Activated CD4-positive, alpha-beta T cell treated with anti-CD3 and anti-CD28 coated beads, Interleukin-10, Interleukin-2, amounts not matched to agents 100 ng/mL and 50 ng/mL, durations not matched to agents 16 hours and 8 hours (primary cell): ENCODE results near the gene MOK.
"Not testable (repeated sequence)": the region's sequence is repeated elsewhere in the genome, so short reads cannot be mapped to it uniquely, and the experiment has no call there.

Source experiments
- DNase-seq: peaks from one replicate; pipeline ENCODE4 v3.0.0-alpha.2; 2020

The MOK gene

GRCh38 chr14:102320671-102321455 is 15.9 kb upstream of the MOK start:
- no peak for DNase-seq

- peak; percentile 35 for DNase-seq
These were observed 15.2 kb upstream of the MOK start for GRCh38 chr14:102320033-102320660.

GRCh38 chr14:102319351-102320032 is 14.5 kb upstream of the MOK start, which contains the start of gene ZNF839:
ZNF839 (plus strand) TSS chr14:102319746; CDS start chr14:102319766, 20 bp downstream.
- DNase-seq = peak; percentile 96

DNA sequence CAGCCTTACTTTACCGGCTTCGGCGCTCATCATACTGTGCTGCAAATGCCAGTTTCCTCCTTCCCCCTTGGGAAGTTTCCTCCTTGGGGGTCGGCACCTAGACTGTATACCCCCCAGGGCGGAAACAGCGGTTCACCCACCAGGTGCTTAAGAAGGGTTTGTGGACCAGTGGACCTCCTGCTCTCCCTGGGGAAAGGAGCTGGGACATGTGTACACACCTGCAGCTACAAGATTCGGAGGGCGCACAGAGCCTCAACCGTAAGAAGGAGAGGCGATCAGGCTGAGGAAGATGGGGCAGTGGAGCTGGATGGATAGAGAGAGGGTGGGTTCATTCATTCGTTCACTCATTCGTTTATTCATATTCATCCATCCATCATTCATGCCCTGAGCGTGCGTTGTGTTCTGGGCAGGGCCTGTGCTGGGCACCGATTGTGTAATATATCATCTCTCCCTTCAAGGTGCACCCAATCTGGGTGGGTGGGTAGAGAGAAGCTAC is 13.9 kb upstream of the MOK start:
- no peak for DNase-seq

DNA sequence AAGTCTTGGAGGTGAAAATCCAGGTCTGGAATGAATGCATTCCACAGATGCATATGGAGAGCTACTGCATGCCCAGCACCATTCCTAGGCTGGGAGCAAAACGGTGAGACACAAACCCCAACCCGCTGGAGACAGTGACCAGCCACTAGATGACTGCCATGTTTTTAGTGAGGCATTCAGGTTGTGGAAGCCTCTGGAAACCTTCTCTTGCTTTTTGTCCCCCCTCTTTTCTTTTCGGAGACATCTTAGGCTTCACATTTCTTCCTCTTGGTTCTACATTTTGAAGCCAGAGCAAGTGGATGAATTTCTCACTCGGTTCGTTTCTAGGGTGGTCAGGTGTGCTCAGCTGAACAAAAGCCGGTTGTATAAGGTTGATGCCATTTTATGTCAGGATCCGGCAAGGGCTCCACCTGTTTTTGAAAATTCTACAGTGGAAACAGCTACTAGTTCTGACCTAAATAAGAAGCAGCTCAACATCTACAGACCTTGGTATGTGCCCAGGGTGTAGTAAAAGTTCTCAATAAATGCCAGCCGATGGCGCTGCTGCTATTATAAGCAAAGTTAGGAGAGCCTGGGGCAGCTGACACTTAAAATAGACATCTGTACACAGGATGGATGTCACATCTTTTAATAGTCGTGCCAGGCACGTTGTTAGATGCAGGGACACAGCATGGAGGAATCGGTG is 12.7 kb upstream of the MOK start:
- DNase-seq = peak; percentile 61

- DNase-seq = peak; percentile 95
These were observed 12.0 kb upstream of the MOK start for GRCh38 chr14:102316743-102317563.

GRCh38 chr14:102316338-102316742 is 11.4 kb upstream of the MOK start:
- DNase-seq = peak; percentile 32

DNA sequence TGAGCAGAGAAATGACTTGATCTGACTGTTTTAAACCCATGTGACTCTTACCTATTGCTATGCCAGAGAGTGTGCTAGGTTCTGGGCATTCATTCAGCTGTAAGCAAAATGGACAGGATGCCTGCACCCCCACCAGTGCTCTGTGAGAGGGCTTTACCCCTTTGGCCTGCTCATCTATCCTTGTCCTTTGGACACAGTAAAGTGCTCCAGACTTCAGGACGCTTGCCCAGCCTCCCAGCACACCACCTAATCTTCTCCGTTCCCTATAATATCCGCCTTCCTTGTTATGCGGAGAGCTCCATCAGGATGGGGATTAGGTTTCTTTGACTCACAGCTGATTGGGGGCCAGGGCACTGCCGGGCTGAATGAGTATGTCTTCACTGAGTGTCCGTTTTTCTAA is 10.2 kb upstream of the MOK start:
- DNase-seq = no peak

DNA sequence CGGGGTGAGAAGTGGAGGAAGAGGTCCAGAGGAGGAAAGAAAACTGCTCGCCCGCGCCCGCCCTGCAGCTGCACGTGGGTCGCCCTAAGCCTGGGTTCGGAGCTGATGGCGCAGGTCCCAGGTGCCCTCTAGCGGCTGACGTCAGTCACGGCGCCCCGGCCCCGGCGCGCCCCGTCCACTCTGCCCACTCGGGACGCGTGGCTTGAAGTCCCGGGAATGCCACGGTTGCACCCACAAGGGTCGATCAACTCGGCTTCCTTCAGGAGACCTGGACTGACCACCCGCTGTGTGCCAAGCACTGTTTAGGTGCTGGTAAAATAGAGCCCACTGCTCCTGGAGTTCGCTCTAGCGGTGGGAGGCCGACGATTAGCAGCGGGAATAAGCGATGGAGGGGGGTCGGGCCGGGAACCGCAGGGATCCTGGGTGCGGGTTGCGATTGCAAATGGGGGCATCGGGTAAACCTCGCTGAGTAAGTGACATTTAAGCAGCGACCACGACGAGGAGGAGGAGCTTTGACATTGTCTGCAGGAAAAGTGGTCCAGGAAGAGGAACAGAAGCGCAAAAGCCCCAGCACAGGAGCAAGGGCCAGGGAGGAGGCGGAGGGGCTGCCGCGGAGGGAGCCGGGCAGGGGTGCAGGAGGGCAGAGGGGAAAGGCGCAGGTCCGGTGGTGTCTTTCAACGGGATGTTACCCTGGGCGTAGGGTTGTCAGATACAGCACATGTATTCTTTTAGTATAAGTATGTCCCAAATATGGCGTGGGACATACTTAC is 9.5 kb upstream of the MOK start:
- peak; percentile 88 for DNase-seq

DNA sequence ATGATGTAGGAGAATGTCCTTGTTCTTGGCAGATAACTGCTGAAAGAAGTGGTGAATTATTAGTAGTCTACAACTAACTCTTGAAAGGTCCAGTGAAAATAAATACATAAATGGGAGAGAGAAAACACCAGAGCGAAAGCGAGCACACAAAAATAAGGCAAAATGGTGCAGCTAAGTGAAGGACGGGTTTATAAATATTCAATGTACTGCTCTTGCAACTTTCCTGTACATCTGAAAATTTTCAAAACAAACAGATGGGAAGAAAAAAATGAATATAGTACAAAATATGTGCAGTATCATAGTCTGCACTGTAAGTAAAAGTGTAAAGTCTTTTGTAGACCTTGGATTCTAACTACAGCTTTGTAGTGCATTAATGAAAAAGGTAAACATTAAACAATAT is 1.3 kb downstream of the MOK start:
- no peak for DNase-seq

DNA sequence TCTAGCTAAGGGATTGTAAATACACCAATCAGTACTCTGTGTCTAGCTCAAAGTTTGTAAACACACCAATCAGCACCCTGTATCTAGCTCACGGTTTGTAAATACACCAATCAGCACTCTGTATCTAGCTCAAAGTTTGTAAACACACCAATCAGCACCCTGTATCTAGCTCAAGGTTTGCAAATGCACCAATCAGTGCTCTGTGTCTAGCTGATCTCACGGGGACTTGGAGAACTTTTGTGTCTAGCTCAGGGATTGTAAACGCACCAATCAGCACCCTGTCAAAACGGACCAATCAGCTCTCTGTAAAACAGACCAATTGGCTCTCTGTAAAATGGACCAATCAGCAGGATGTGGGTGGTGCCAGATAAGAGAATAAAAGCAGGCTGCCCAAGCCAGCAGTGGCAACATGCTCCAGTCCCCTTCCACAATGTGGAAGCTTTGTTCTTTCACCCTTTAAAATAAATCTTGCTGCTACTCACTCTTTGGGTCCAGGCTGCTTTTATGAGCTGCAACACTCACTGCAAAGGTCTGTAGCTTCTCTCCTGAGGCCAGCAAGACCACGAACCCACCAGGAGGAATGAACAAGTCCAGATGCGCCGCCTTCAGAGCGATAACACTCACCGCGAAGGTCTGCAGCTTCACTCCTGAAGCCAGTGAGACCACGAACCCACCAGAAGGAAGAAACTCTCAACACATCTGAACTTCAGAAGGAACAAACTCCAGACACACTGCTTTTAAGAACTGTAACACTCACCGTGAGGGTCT is 6.5 kb downstream of the MOK start:
- DNase-seq = not testable (repeated sequence)

- DNase-seq = no peak
These were observed 7.4 kb downstream of the MOK start for GRCh38 chr14:102297436-102298170.

- no peak for DNase-seq
These were observed 9.7 kb downstream of the MOK start for GRCh38 chr14:102295270-102295669.

- no peak for DNase-seq
These were observed 11.2 kb downstream of the MOK start for GRCh38 chr14:102293781-102294180.

DNA sequence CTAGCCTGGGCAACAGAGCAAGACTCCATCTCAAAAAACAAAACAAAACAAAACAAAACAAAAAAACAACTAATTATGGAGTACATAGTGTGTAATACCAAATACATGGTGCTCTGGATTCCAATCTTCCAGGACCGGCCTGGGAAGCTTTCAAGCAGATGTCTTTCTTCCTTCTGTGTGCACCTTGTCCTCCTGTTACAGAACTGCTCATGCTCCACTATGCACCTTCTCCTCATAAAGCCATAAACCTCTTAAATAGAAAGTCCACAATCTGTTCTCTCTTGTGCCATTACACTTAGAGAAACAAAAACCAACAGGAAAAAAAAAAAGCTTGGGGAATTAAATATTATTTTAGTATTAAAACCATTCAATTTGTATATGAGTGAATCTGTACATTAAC is 12.5 kb downstream of the MOK start:
- no peak for DNase-seq

GRCh38 chr14:102288139-102288538 is 16.8 kb downstream of the MOK start:
- no peak for DNase-seq

DNA sequence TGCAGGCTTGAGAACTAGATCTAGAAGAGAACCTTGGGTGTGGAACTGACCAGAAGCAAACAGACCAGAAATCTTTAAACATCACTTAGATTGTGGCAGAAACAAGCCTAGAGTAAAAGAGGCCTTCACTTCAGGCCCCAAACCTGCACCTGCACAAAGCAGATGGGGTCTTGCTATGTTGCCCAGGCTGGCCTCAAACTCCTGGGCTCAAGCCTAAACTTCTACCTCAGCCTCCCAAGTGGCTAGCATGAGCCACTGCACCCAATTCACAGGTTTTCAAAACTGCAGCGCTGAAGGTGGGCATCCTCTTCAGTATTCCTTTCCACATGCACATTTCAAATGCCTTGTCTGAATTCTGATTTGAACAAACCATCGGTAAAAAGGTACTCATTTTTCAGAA is 19.9 kb downstream of the MOK start:
- no peak for DNase-seq

DNA sequence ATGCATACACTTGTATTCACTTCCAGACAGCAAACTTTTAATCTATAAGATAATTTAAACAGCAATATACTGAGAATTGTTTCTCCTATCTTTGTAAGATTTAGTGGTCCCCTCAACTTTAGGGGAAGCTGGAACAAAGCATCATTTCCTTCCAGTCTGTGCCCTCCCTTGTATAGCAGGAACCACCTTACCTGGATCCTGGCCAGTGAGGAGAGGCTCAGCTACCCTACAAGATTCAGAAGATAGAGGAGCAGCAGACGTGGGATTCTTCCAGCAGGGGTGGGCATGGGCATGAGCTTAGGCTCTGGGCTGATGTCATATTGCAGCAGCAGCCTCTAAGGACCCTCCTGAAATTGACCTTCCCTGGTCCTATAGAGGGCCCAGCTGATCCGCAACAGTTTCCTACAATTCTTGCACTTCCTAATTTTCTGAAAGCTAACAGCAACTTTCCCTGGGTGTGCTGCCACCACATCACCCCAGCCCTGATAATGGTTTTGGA is 21.3 kb downstream of the MOK start:
- DNase-seq = no peak

GRCh38 chr14:102282751-102283465 is 22.1 kb downstream of the MOK start:
- DNase-seq = no peak
